ENCODE results near the gene CAPN5. TPM values are rescaled to one million over a fixed set of nuclear protein-coding genes. Genes with fewer than 3 reads are reported as not detected.

CAPN5 gene
- total and polyA plus RNA-seq, 7 donors: 0.59 to 1.8 (median 0.88) TPM

- Histone ChIP-seq H3K27me3 (ENCODE audit: insufficient read depth in 3 of 3, low read length in 2 of 3) (no peaks in the 10 kb centered on the region), H3K27ac (no peak overlapping the region), H3K4me3 (no peak overlapping the region), H3K9me3 (no peaks in the 10 kb centered on the region), H3K4me1 (no peaks in the 10 kb centered on the region), H3K36me3 (ENCODE audit: insufficient read depth in 1 of 2, low read depth in 1 of 2) (no peaks in the 10 kb centered on the region)
- intact Hi-C loops (cut with DNase I): loop anchor here in 1 of 2 donors (5.0 kb wide), 1 partner anchor 1748 kb away; no protein-coding TSS in a partner anchor
- TF ChIP-seq, protein P1, sequence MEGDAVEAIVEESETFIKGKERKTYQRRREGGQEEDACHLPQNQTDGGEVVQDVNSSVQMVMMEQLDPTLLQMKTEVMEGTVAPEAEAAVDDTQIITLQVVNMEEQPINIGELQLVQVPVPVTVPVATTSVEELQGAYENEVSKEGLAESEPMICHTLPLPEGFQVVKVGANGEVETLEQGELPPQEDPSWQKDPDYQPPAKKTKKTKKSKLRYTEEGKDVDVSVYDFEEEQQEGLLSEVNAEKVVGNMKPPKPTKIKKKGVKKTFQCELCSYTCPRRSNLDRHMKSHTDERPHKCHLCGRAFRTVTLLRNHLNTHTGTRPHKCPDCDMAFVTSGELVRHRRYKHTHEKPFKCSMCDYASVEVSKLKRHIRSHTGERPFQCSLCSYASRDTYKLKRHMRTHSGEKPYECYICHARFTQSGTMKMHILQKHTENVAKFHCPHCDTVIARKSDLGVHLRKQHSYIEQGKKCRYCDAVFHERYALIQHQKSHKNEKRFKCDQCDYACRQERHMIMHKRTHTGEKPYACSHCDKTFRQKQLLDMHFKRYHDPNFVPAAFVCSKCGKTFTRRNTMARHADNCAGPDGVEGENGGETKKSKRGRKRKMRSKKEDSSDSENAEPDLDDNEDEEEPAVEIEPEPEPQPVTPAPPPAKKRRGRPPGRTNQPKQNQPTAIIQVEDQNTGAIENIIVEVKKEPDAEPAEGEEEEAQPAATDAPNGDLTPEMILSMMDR (IDR thresholded peaks at IDR 0.05): no peak
- peak in 1 of 4 donors; percentile 21 for ATAC-seq
- WGBS, 3 donors: 48 to 60% (median 55%) methylated on average over 11 of the region's 11 CpGs
- DNase-seq: no peak
Observed at GRCh38 chr11:77109236-77110019, 42.7 kb downstream of the CAPN5 start.

DNA sequence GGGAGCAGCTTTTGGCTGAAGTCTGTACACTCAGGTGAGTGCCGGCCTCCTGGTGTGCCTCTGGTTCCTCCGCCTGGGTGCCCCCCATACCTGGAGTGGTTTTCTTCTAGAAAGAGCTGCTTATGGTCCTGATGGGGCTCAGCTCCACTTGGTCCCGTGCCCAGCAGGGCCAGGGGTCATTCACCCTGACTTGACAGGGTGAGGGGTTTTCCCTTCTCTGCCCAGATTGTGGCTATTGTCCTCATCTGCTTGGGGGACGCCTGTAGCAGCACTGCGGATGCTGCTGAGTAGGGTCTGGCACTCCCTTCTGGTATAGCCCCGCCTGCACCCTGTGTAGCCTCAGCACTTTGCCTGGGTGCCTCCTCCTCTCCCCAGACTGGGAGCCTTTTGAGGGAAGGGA, 44.1 kb downstream of the CAPN5 start:
- Histone ChIP-seq H3K4me1 (no peaks in the 10 kb centered on the region), H3K36me3 (ENCODE audit: insufficient read depth in 1 of 2, low read depth in 1 of 2) (no peaks in the 10 kb centered on the region), H3K27me3 (ENCODE audit: insufficient read depth in 3 of 3, low read length in 2 of 3) (no peaks in the 10 kb centered on the region), H3K27ac (no peak overlapping the region), H3K4me3 (no peak overlapping the region), H3K9me3 (no peaks in the 10 kb centered on the region)
- TF ChIP-seq, protein P1 (IDR thresholded peaks at IDR 0.05): no peak
- ATAC-seq (no peak), DNase-seq (peak in 1 of 2 donors; percentile 7)
- intact Hi-C loops (cut with DNase I): loop anchor here in 1 of 2 donors (5.0 kb wide), 1 partner anchor 1746 kb away; no protein-coding TSS in a partner anchor
- 79 to 90% (median 83%) methylated on average over 6 of the region's 6 CpGs for WGBS, 3 donors

- H3K9me3 ChIP-seq: no peaks in the 10 kb centered on the region
- H3K27me3 ChIP-seq (ENCODE audit: insufficient read depth in 3 of 3, low read length in 2 of 3): no peaks in the 10 kb centered on the region
- DNase-seq (no peak), ATAC-seq (no peak)
- TF ChIP-seq, protein P1 (IDR thresholded peaks at IDR 0.05): no peak
- H3K4me3 ChIP-seq: no peak overlapping the region
- H3K36me3 ChIP-seq (ENCODE audit: insufficient read depth in 1 of 2, low read depth in 1 of 2): no peaks in the 10 kb centered on the region
- WGBS, 3 donors: 75 to 90% (median 80%) methylated on average over 3 of the region's 3 CpGs
- intact Hi-C loops (cut with DNase I): loop anchor here in 1 of 2 donors (5.0 kb wide), 1 partner anchor 1746 kb away; no protein-coding TSS in a partner anchor
- no peaks in the 10 kb centered on the region for H3K4me1 ChIP-seq
- no peak overlapping the region for H3K27ac ChIP-seq
Observed at GRCh38 chr11:77111277-77111676, 44.5 kb downstream of the CAPN5 start.

GRCh38 chr11:77111946-77112345, 45.2 kb downstream of the CAPN5 start:
- DNase-seq (peak in 1 of 2 donors; percentile 1), ATAC-seq (no peak)
- Histone ChIP-seq H3K9me3 (no peaks in the 10 kb centered on the region), H3K4me3 (no peak overlapping the region), H3K4me1 (no peaks in the 10 kb centered on the region), H3K27me3 (ENCODE audit: insufficient read depth in 3 of 3, low read length in 2 of 3) (no peaks in the 10 kb centered on the region), H3K27ac (no peak overlapping the region), H3K36me3 (ENCODE audit: insufficient read depth in 1 of 2, low read depth in 1 of 2) (no peaks in the 10 kb centered on the region)
- TF ChIP-seq, protein P1 (IDR thresholded peaks at IDR 0.05): no peak
- 95 to 99% (median 98%) methylated on average over 6 of the region's 6 CpGs for WGBS, 3 donors
- intact Hi-C loops (cut with DNase I): loop anchor here in 1 of 2 donors (5.0 kb wide), 1 partner anchor 1745 kb away; no protein-coding TSS in a partner anchor
